NK-92 treated with Interleukin-12 subunit alpha and Interleukin-12 subunit beta, amount 100 ng/mL, for 24 hours (cell line): ENCODE results near the gene GON4L.
"Not testable (repeated sequence)": the region's sequence is repeated elsewhere in the genome, so short reads cannot be mapped to it uniquely, and the experiment has no call there.

ENCODE experiments used
- DNase-seq: peaks from one replicate; lab custom pipeline; 2025; lab: John Stamatoyannopoulos, UW

GON4L gene

DNA sequence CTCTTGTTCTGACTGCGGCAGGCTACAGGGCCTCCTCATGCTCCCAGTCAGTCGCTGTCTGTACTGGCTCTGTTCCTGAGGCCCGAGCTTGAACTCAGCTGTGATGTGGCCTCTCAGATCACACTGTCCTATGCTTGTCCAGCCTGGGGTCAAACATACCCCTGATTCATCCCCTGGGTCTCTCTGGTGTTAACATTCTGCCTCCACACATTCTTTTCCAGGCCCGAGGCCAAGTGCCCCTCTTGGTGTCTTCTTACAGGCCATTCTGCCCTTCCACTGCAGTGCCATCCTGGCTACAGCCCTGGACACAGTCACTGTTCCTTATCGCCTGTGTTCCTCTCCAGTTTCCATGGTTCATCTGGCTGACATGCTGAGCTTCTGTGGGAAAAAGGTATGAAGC is 108.9 kb downstream of the GON4L start:
- DNase-seq: not testable (repeated sequence)

DNA sequence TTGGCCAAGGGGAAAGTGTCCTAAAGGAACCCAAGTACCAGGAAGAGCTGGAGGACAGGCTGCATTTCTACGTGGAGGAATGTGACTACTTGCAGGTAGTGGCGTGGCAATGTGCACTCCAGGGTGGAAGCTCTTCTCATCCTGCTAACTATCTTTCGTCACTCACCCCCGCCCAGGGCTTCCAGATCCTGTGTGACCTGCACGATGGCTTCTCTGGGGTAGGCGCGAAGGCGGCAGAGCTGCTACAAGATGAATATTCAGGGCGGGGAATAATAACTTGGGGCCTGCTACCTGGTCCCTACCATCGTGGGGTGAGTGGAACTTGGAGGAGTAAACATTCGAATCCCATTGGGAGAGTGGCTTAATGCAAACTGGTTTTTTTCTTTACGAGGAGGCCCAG is 109.4 kb downstream of the GON4L start:
- not testable (repeated sequence) for DNase-seq

DNA sequence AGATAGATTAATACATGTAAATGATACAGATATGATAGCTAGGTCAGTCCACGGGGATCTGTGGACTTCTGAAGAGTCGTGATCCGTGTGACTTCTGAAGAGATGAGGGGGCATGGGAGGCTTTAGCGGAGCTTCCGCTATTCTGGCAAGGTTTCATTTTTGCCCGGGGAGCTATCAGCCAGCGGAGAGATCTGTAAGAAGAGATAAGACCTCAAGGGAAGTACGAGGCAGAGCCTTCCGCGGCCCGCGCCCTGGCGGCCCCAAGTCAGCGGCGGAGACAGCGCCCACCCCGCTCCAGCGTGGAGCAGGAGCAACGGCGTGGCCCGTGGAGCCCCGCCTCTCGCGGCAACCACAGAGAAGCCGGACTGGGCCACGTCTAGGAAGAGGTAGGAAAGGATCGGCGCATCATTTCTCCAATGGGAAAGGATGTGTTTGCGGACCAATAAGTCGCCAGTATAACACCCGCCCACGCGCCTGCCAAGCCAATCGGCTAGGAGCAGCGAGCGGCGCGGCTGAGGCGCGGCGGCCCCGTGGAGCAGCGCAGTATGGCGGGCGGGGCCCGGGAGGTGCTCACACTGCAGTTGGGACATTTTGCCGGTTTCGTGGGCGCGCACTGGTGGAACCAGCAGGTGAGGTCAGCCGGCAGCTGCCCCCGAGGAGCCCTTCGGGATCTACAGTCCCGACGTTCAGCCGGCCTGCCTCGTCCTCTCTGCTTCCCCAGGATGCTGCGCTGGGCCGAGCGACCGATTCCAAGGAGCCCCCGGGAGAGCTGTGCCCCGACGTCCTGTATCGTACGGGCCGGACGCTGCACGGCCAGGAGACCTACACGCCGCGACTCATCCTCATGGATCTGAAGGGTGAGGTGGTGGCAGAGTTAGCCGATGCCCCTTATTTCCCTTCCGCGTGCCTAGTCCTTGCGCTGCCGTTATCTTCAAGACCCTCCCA is 111.5 kb downstream of the GON4L start:
- DNase-seq: peak; percentile 93

DNA sequence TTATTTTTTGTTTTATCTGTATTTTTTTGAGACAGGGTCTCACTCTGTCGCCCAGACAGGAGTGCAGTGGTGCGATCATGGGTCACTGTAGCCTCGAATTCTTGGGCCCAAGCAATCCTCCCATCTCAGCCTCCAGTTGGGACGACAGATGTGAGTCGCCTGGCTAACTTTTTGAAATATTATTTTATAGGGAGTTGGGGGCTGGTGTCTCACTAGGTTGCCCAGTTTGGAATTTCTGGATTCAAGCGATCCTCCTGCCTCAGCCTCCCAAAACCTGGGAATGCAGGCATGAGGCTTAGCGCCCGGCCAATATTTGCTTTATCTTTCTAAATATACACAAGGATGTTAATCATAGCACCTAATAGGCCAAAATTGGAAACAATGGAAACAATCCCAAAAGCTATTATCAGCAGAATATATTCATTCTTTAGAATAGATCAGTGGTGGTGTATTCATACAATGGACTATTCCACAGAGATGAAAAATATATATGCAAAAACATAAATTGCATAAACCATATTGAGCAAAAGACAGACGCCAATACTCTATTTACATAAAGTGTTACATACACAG is 112.2 kb downstream of the GON4L start:
- no peak for DNase-seq

DNA sequence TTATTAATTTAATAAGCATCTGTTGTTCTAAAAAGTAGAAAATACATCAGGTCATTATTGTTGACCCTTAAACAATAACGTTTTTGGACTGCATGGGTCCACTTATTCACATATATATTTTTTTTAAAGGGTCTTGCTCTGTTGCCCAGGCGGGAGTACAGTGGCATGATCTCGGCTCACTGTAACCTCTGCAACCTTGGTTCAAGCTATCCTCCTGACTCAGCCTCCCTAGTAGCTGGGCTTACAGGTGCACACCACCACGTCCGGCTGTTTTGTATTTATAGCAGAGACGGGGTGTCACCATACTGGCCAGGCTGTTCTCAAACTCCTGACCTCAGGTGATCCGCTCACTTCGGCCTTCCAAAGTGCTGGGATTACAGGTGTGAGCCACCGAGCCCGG is 115.1 kb downstream of the GON4L start:
- no peak for DNase-seq

DNA sequence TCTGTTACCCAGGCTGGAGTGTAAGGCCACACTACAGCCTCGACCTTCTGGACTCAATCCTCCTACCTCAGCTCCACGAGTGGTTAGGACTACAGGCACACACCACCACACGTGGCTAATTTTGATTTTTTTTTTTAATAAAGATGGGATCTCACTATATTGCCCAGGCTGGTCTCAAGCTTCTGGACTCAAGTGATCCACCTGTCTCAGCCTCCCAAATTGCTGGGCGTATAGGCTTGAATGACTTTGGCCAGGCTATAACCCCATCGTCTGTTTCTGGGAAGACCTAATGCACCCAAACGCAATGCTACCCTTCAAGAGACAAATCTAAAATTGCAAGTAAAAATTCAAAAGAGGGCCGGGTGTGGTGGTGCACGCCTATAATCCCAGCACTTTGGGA is 116.0 kb downstream of the GON4L start:
- DNase-seq: no peak

- no peak for DNase-seq
Measured at GRCh38 chr1:155729031-155729898, 127.7 kb downstream of the GON4L start.

DNA sequence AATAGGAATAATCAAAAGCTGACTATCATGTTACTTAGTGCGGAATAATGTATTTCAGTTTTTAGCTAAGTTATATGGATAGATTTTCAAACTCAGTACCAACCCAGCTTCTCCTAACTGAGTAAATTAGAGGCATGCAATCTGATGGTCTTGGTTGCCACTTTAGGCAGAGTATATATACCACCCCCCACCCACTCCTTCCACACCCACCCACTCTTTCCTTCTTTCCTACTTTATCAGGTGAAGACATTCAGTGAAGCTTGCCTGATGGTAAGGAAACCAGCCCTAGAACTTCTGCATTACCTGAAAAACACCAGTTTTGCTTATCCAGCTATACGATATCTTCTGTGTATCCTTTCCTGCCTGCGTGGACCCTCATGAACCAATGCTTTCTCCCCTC is 131.9 kb downstream of the GON4L start:
- DNase-seq: no peak

DNA sequence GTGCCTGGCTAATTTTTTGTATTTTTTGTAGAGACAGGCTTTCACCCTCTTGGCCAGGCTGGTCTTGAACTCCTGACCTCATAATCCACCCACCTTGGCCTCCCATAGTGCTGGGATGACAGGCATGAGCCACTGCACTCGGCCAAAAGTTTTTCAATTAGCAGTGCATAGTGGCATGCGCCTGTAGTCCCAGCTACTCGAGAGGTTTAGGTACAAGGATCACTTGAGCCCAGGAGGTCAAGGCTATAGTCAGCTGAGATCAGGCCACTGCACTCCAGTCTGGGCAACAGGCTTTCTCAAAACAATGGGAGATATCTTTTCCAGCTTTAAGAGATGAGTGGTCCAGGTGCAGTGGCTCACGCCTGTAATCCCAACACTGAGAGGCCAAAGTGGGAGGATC is 137.3 kb downstream of the GON4L start:
- no peak for DNase-seq

DNA sequence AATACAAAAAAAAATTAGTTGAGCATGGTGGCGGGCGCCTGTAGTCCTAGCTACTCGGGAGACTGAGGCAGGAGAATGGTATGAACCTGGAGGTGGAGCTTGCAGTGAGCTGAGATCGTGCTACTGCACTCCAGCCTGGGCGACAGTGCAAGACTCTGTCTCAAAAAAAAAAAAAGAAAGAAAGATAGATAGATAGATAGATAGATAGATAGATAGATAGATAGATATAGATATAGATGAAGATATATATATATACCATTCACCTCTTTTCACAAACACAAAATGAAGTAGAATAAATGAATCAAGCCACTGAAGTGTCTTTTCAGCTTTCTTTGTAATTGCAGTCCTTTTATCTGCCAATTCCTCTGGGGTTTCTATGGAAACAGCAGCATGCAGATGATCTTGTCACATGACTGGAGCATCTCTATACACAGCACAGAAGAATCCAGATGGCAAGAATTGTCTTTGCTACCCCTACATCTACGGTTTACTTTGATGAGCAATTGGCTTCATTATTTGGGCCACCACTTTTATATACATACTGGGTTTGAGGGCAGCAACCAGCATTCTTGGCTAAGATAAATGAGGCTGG is 138.4 kb downstream of the GON4L start:
- not testable (repeated sequence) for DNase-seq

- DNase-seq: no peak
Measured at GRCh38 chr1:155717041-155717440, 140.0 kb downstream of the GON4L start.

DNA sequence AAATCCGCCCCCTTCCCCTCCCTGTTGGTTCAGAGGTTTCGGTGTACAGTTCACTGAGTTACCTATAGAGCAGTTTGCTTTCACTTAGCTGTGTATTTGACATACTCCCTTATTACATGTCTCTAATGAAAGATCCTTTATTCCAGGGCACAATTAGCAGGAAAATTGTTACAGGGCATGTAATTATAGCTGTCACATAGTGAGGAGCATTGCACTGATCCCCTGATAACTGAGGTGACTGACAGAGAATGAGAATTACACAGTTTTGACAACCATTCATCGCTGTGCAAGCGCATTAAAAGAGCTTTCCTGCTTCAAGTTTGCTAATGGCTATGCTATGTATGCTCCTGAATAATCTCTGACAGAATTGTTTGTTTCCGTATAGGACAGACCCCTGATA is 141.2 kb downstream of the GON4L start:
- DNase-seq: no peak

- DNase-seq: not testable (repeated sequence)
Measured at GRCh38 chr1:155715056-155715455, 142.0 kb downstream of the GON4L start.

GRCh38 chr1:155713075-155713474 is 143.9 kb downstream of the GON4L start:
- DNase-seq: no peak

DNA sequence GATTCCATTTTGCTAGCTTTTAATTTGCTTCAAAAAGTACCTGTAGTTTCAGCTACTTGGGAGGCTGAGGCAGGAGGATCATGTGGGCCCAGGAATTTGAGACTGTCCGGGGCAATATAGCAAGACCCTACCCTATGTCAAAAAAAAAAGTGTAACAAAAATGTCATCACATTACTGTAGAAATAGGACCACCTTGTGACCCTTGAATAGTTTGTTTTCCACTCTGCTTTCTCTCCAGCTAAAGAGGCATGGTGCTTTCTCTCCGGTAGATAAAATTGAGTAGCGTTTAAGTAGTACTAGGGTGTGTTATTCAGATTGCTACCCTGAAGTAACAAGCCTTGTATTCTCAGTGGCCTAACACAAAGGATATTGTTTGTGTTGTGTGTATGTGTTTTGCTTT is 144.4 kb downstream of the GON4L start:
- DNase-seq: not testable (repeated sequence)

- DNase-seq: not testable (repeated sequence)
Measured at GRCh38 chr1:155711457-155711856, 145.6 kb downstream of the GON4L start.

DNA sequence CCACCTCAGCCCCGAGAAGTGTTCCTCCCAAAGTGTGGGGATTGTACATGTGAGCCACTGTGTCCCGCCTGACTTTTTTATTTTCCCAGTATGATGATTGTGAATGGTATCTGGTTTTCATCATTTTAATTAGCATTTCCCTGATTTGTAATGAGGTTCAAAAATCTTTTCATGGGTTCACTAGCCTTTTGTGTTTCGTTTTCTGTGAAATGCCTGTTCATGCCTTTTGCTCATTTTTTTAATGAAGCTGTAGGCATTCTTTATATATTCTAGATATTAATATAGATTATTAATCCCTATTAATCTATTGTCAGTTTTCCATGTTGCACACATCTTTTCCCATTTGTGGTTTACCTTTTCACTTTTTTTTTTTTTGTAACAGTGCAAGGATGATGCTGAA is 147.6 kb downstream of the GON4L start:
- DNase-seq: no peak

DNA sequence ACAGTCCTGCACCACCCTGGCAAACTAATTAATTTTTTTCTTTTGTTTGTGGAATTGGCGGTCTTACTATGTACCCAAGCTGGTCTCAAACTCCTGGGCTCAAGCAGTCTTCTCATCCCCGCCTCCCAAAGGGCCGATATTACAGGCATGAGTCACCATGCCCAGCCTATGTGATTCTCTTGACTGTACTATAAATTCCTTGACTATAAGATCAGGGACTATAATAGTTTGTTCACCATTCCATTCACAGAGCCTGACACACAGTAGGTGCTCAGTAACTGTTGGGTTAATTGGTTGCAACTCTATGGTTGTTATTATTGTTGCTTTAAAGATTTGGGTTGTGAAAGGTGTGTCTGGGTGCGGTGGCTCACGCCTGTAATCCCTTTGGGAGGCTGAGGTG is 150.9 kb downstream of the GON4L start:
- no peak for DNase-seq

GRCh38 chr1:155704414-155704813 is 152.6 kb downstream of the GON4L start:
- not testable (repeated sequence) for DNase-seq

GRCh38 chr1:155703216-155703615 is 153.8 kb downstream of the GON4L start:
- no peak for DNase-seq

DNA sequence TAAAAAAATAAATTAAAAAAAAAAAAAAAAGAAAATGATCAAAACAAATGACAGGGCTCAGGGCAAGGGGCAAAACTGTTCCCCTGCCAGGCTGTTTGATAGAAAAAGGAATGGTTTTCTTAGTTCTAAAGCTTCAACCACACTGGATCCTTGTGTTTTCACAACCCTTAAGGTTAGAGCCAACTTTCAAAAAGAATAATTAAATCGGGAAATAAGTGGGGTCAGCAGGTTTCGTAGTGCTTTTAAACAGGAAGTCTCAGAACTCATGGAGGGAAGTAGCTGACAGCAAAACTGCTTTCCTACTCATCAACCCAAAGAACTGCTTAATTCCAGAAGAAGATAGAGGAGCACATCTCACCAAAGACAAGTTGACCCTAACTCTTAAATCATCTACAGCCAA is 155.3 kb downstream of the GON4L start:
- not testable (repeated sequence) for DNase-seq
